ENCODE results near the gene FAM107B.

Gene FAM107B

DNA sequence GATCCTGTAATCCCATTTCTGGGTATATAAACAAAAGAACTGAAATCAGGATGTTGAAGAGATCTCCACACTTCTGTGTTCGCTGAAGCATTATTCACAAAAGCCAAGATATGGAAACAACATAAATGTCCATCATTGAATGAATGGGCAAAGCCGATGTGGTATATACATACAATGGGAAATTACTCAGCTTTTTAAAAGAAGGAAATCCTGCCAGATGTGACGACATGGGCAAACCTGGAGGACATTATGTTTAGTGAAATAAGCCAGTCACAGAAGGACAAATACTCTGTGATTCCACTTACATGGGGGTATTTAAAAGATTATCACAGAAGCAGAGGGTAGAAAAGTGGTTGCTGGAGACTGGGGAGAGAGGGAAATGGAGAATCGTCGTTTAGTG, 23.9 kb upstream of the FAM107B start:
- no peak for TF ChIP-seq GATA2 (IDR thresholded peaks at IDR 0.05; ENCODE audit: low read depth, low read length)
- no peak for TF ChIP-seq GATA3 (IDR thresholded peaks at IDR 0.05; ENCODE audit: low read depth, low read length)

- TF ChIP-seq GATA3 (IDR thresholded peaks at IDR 0.05; ENCODE audit: low read depth, low read length) (no peak), GATA2 (IDR thresholded peaks at IDR 0.05; ENCODE audit: low read depth, low read length) (no peak)
Observed at GRCh38 chr10:14787938-14788337, 13.2 kb upstream of the FAM107B start.

DNA sequence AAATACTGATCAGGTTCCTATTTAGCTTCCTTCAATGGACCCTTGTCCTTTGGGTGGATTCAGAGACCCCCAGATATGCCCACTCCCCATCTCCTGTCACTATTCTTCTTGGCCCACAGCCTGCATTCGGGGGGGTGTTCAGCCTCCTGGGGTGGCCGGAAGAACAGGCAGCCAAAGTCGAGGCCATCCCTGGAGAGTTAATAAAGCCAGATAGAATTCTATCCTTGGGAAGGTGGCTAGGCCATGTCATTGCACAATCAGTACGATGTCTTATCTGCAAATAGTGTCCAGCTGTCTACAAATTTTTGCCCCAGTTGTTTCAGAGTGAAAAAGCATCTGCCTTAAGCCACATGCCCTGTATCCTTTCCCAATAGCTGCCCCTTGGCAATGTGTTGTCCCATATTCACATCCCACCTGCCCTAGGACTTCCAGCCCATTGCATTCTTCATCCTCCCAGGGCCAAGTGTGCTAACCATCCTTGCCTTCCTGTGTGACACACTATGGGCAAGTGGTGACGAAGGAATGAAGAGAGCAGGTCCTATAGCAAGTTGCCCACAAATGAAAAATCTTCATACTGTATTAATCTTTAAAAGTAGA, 9.9 kb upstream of the FAM107B start:
- TF ChIP-seq GATA3 (IDR thresholded peaks at IDR 0.05; ENCODE audit: low read depth, low read length) (no peak), GATA2 (IDR thresholded peaks at IDR 0.05; ENCODE audit: low read depth, low read length) (no peak)

- TF ChIP-seq GATA3 (IDR thresholded peaks at IDR 0.05; ENCODE audit: low read depth, low read length) (no peak), GATA2 (IDR thresholded peaks at IDR 0.05; ENCODE audit: low read depth, low read length) (no peak)
Observed at GRCh38 chr10:14782691-14783363, 8.1 kb upstream of the FAM107B start.

DNA sequence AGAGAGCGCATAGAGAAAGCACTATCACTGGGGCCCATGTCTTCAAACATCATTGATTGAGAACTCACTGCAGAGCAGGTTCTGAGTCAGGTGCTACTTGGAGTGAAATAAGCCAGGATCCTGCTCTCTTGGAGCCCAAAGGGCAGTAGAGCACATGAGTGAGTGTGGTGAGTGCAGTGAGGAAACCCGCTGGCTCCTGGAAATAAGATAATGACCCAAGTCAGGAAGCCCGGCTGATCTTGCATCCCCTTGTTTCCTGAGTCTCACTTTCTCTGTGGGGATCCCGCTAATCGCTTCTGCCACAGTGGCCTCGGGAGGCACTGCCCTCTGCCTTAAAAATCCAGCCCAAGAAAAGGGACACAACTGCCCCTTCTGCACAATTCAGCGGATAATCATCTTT, 7.1 kb upstream of the FAM107B start:
- TF ChIP-seq GATA3 (IDR thresholded peaks at IDR 0.05; ENCODE audit: low read depth, low read length) (no peak), GATA2 (IDR thresholded peaks at IDR 0.05; ENCODE audit: low read depth, low read length) (no peak)

DNA sequence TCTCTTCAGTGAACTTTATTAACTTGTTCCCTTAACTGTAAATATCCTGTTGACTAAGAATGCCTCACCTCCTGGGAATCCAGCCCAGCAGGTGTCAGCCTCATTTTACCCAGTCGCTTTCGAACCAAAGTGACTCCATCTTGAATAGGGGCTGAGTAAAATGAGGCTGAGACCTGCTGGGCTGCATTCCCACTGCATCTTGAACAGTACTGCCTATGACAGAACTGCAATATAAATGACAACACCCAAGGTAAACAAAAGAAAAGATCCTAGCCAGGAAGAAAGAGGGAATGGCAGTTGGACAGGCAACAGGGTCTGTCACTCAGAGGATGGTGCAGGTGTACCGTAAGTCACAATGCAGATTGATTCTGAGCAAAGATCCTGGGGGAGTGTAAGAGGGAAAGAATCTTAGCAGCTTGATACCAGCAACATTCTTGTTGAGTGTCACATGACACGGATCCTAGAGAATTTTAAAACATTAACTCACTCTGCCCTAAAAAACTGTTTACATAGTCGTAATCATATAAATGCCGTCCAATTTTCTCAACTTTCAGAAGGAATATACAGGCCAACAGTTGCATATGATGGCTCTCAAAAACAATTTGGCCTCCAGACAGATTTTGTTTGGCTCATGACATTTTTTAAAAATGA, 4.4 kb upstream of the FAM107B start:
- TF ChIP-seq GATA3 (IDR thresholded peaks at IDR 0.05; ENCODE audit: low read depth, low read length), result no peak
- TF ChIP-seq GATA2 (IDR thresholded peaks at IDR 0.05; ENCODE audit: low read depth, low read length), result no peak

DNA sequence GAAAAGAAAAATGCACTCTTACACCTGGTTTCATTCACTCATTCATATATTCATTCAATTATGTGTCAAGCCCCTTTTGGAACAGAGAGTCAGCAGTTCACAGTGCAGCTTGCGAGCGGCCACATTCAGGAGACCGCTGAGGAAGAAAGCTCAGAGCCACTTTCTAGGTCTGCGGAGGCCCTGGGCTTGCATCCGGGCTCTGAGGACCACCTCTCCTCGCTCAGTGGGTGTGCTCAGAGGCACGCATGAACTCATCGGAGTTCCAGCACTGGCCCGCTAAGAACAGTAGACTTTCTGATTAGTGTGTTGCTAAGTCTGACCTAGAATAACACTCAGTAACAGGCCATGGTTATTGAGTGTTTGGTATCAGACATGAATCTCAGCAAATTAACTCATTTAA, 1.8 kb upstream of the FAM107B start:
- TF ChIP-seq GATA2 (IDR thresholded peaks at IDR 0.05; ENCODE audit: low read depth, low read length), result no peak
- TF ChIP-seq GATA3 (IDR thresholded peaks at IDR 0.05; ENCODE audit: low read depth, low read length), result no peak

GRCh38 chr10:14775656-14776055, 959 bp upstream of the FAM107B start:
- TF ChIP-seq GATA3 (IDR thresholded peaks at IDR 0.05; ENCODE audit: low read depth, low read length) (no peak), GATA2 (IDR thresholded peaks at IDR 0.05; ENCODE audit: low read depth, low read length) (no peak)

GRCh38 chr10:14774214-14774580, 500 bp downstream of the FAM107B start:
- TF ChIP-seq GATA2 (IDR thresholded peaks at IDR 0.05; ENCODE audit: low read depth, low read length), result no peak
- no peak for TF ChIP-seq GATA3 (IDR thresholded peaks at IDR 0.05; ENCODE audit: low read depth, low read length)

- TF ChIP-seq GATA2 (IDR thresholded peaks at IDR 0.05; ENCODE audit: low read depth, low read length), result no peak
- TF ChIP-seq GATA3 (IDR thresholded peaks at IDR 0.05; ENCODE audit: low read depth, low read length), result no peak
Observed at GRCh38 chr10:14773551-14774213, 1.0 kb downstream of the FAM107B start.

DNA sequence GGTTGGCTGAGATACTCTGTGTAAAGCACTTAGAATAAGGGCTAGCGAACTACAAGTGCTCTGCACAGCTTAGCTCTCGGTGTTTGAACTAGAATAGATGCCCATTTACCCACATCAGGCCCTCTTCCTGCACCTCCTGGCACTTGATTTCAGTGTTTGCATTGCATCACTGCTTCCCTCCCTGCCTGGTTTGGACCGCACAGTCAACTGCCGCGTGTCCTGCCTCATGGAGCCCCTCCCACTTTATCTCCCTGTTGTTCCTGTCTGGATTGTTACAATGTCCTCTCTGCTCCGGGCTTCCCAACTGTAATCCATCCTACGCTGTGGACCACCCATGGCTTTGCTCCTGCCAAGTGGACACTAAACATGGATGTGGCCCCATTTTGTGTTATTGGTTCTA, 2.3 kb downstream of the FAM107B start:
- no peak for TF ChIP-seq GATA3 (IDR thresholded peaks at IDR 0.05; ENCODE audit: low read depth, low read length)

GRCh38 chr10:14770927-14771326, 3.8 kb downstream of the FAM107B start:
- no peak for TF ChIP-seq GATA3 (IDR thresholded peaks at IDR 0.05; ENCODE audit: low read depth, low read length)
- no peak for TF ChIP-seq GATA2 (IDR thresholded peaks at IDR 0.05; ENCODE audit: low read depth, low read length)

DNA sequence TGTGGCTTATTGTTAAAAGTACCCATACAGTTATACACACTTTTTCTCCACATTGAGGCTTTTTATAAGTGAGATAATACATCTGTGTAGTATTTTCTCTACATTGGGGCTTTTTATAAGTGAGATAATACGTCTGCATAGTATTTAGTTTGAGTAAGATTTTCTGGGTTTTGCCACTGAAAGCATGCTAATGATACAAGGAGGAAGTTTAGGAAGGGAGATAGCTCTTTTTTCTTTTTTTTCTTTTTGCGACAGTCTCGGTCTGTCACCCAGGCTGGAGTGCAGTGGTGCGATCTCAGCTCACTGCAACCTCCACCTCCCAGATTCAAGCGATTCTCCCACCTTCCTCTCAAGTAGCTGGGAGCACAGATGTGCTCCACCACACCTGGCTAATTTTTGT, 13.3 kb downstream of the FAM107B start:
- TF ChIP-seq GATA3 (IDR thresholded peaks at IDR 0.05; ENCODE audit: low read depth, low read length), result no peak
- no peak for TF ChIP-seq GATA2 (IDR thresholded peaks at IDR 0.05; ENCODE audit: low read depth, low read length)

- TF ChIP-seq GATA2 (IDR thresholded peaks at IDR 0.05; ENCODE audit: low read depth, low read length) (no peak), GATA3 (IDR thresholded peaks at IDR 0.05; ENCODE audit: low read depth, low read length) (no peak)
Observed at GRCh38 chr10:14758994-14759664, 15.6 kb downstream of the FAM107B start.
